Spinal cord (tissue), 10 donors: ENCODE data around the gene ATP10A. TPM values are rescaled to one million over a fixed set of nuclear protein-coding genes. Genes with fewer than 3 reads are reported as not detected.

ENCODE experiments used
- DNase-seq, 6 donors: peaks; one replicate each; pipeline versions ENCODE4 v3.0.0 to v3.0.0-alpha.2; 2013 to 2015; ENCODE audit warnings: low spot score in 6 of 6, low read depth in 4 of 6
- H3K27ac ChIP-seq: one replicate; pipeline ENCODE4 v1.5.1; 2013; ENCODE audit warnings: low read depth, low read length, control low read depth
- H3K27me3 ChIP-seq: one replicate; pipeline ENCODE4 v1.6.1; 2013; ENCODE audit warnings: low read length; ENCODE audit not compliant: control insufficient read depth, insufficient read depth
- H3K36me3 ChIP-seq: one replicate; pipeline ENCODE4 v1.6.1; 2013; ENCODE audit warnings: low read length; ENCODE audit not compliant: control insufficient read depth, insufficient read depth
- H3K4me1 ChIP-seq: one replicate; pipeline ENCODE4 v1.6.1; 2013; ENCODE audit warnings: low read length; ENCODE audit not compliant: control insufficient read depth, insufficient read depth
- H3K4me3 ChIP-seq: one replicate; pipeline ENCODE4 v1.5.1; 2013; ENCODE audit warnings: low read depth, low read length, control low read depth
- H3K9me3 ChIP-seq: one replicate; pipeline ENCODE4 v1.6.1; 2013; ENCODE audit warnings: low read length; ENCODE audit not compliant: control insufficient read depth, insufficient read depth
- WGBS: methylation state at CpG from one replicate; pipeline ENCODE4 v1.1.5; 2013; ENCODE audit warnings: missing lambda C conversion rate; ENCODE audit not compliant: insufficient coverage; 5-methylcytosine and 5-hydroxymethylcytosine counted together
- polyA plus RNA-seq, 2 donors: library from polyadenylated mRNA; unstranded; fragments of 120-200 nt; gene quantifications; one replicate each; pipeline ENCODE4 v1.2.1, GENCODE V29; 2013; ENCODE audit not compliant: insufficient read length in 2 of 2
- total RNA-seq, 2 donors: library from RNA; depleted of rRNA in 1 of 2; stranded (reverse); fragments of 120-200 nt in 1 of 2; fragments of >200 nt in 1 of 2; gene quantifications; one replicate each; pipeline versions ENCODE4 v1.2.3 to v1.2.4, GENCODE V29; 2013 to 2014
- donor health status: healthy.

The ATP10A gene
- total and polyA plus RNA-seq, 4 donors: 3.6 to 5.4 (median 4.4) TPM

DNA sequence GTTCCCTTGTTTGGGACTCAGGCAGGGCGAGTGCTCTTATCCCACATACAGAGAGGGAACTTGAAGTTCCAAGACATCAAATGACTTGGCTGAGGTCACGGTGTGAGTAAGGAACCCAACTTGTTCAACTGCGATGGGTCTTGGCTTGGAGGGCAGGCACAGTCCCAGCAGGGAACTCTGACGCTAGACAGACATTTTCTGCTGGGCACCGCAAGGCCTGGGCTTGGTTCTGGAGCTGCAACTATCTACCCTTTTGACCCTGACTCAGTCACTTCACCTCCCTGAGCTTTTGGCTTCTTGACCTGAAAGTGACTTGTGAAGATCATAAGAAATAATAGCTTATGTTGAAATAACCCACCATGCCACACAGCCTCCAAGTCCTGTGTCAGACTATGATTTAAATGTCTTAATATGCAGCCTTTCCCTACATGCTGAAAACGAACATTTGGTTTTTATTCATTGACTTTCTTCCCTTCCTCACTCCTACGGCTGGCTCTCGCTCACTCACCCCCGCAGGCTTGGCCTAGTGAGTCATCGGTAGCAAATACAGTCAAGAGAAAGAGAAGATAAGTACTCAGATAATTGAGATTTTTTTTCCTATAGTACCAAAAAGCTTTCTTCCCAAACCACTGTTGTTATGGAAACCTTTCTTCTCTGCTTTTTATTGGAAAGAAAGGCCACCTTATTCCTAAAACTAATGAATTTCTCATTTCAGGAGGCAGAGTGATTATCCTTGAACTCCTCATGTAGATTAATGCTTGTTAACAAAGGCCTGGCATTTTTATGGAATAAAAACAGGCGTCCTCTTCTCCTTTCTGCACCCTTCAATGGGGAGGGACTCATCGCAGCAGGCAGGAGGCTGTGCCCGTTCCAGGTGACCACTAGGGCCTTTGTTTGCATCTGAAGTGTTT, 178.4 kb downstream of the ATP10A start:
- Histone ChIP-seq H3K27ac (no peak overlapping the region), H3K27me3 (no peaks in the 10 kb centered on the region), H3K4me3 (no peak overlapping the region), H3K9me3 (no peaks in the 10 kb centered on the region), H3K4me1 (peaks cover 40% of the 10 kb centered on the region), H3K36me3 (no peaks in the 10 kb centered on the region)
- DNase-seq: peak in 3 of 6 donors; percentile 48 to 77 (median 77)
- WGBS: 51% methylated on average over 7 of the region's 13 CpGs

DNA sequence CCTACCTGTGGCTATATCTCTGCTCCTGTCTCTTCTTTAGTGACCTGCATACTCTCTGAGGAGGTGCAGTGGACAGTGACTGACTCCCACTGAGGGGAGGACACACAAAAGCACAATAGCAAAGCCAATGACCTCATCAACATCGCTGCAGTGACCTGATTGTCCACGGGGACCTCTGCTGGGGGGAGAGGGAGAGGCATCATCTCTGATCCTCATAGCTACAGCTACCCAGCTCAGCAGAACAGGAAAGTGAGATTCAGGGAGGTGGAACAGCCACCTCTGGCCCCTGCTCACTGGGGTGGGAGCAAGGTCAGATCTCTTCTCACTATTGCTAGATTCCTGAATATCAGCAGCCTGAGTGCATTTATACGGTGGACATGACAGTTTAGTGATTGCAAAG, 179.2 kb downstream of the ATP10A start:
- no peak for DNase-seq
- Histone ChIP-seq H3K27ac (no peak overlapping the region), H3K36me3 (peaks cover 3% of the 10 kb centered on the region), H3K27me3 (no peaks in the 10 kb centered on the region), H3K4me1 (peaks cover 40% of the 10 kb centered on the region), H3K9me3 (no peaks in the 10 kb centered on the region), H3K4me3 (no peak overlapping the region)
- WGBS: 71% methylated on average over 1 of the region's 3 CpGs

DNA sequence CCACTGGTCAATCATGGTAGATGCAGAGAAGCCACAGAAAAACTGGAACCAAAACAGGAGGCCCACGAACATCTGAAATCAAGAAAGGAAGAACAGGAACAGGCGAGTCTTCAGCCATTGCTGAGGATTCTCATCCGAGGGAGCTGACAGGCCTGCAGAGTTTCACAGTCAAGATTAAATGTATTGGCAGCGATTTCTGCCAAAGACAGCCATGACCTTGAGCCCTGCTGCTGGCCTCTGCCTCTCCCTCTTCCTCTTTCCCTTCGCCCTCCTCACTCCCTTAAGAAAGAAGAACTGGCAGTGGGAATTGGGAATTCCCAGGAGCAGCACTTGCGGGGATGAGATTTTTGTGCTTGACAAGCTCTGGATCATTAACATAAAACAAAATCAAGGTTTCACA, 179.7 kb downstream of the ATP10A start:
- Histone ChIP-seq H3K4me3 (no peak overlapping the region), H3K27ac (no peak overlapping the region), H3K9me3 (no peaks in the 10 kb centered on the region), H3K36me3 (peaks cover 3% of the 10 kb centered on the region), H3K4me1 (peaks cover 40% of the 10 kb centered on the region), H3K27me3 (no peaks in the 10 kb centered on the region)
- 83% methylated on average over 3 of the region's 6 CpGs for WGBS
- DNase-seq: no peak

DNA sequence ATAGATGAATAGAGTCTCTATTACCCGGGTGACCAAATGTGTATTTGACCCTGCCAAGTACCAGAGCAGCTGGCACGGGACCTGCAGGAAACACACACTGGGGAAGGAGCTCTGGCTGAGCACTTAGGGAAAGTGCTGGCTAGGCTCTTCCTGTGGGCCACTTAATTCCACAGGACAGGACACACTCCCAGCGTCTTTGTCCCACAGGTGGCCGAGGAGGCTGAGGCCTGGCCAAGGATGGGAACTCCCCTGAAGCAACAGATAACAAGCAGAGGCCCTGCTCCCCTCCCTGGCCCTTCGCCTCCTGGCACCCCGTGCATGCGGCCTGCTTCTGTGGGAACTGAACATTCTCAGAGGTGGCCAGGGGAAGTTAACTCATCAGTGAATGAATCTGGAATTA, 180.8 kb downstream of the ATP10A start:
- WGBS: 33% methylated on average over 5 of the region's 7 CpGs
- Histone ChIP-seq H3K36me3 (peaks cover 3% of the 10 kb centered on the region), H3K4me1 (peaks cover 40% of the 10 kb centered on the region), H3K9me3 (no peaks in the 10 kb centered on the region), H3K27me3 (no peaks in the 10 kb centered on the region), H3K27ac (no peak overlapping the region), H3K4me3 (no peak overlapping the region)
- peak in 1 of 6 donors; percentile 55 for DNase-seq

DNA sequence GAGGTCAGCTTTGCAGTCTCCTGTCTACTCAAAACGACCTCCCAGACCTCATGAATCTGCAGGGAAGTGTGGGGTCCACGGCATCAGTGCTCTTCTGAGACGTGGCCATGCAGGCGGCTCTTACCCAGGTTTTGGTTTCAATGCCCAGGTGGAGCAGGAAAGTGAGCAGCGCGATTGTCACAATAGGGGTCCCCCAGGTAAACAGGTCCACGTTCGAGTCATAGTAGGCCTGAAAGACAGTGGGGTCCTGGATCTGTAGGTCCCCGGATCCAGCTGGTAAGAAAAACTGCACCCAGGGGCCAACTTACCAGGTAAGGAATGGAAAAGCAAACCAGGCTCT, 182.5 kb downstream of the ATP10A start:
- 94% methylated on average over 9 of the region's 9 CpGs for WGBS
- Histone ChIP-seq H3K36me3 (peaks cover 3% of the 10 kb centered on the region), H3K27ac (no peak overlapping the region), H3K27me3 (no peaks in the 10 kb centered on the region), H3K9me3 (no peaks in the 10 kb centered on the region), H3K4me1 (peaks cover 32% of the 10 kb centered on the region), H3K4me3 (no peak overlapping the region)
- DNase-seq: no peak

DNA sequence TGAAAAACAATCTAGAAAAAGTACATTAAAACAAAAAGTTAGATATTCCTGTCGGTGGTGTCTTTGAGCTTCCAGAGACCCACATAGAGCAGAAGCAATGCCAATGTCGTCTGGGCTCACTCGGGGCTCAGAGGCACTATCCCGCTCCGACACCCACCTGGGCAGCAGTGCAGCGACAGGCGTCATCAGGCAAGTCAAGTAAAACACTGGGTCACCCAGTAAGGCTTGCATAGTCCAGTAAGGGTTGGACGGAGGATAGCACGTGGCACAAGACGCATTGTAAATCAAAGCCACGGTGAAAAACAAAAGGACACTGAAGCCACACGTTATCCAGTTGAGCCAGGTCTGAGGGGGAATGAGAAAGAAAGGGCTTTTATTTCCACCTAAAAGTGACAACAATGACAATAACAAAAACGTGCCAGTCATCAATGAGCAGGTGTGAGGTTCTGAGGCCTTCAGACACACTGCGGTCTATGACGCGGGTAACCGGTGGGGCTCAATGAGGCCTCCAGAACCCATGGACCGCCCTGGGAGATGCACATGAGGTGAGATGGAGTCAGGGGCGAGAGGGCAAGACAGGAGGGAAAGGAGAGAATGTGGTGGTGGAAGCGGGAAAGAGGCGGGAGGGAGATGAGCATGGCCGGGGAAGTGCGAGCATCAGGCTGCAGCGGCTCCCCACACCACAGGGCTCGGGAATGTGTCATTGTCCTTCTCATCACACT, 183.0 kb downstream of the ATP10A start:
- H3K27ac ChIP-seq: no peak overlapping the region
- H3K4me3 ChIP-seq: no peak overlapping the region
- 88% methylated on average over 19 of the region's 25 CpGs for WGBS
- H3K36me3 ChIP-seq: peaks cover 3% of the 10 kb centered on the region
- H3K27me3 ChIP-seq: no peaks in the 10 kb centered on the region
- H3K9me3 ChIP-seq: no peaks in the 10 kb centered on the region
- H3K4me1 ChIP-seq: peaks cover 28% of the 10 kb centered on the region
- no peak for DNase-seq

DNA sequence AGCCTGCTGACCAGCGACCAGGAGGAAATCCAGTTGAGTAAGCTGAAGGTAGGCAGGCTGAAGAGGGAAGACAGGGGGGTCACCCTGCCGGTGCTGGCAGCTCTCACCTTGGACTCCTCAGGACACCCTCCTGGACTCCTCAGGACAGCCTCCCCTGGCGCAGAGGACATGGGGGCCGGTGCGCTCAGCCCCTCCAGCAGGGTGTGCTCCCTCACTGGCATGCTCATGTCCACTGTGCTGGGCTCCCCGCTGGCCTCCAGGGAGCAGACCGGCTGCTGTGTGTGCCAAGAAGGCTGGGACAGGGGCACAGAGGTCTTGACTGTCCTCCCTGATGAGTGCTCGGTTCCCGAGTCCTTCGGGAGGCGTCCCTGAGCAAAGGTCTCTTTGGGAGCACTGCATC, 183.6 kb downstream of the ATP10A start:
- H3K36me3 ChIP-seq: peaks cover 3% of the 10 kb centered on the region
- H3K4me3 ChIP-seq: no peak overlapping the region
- DNase-seq: no peak
- H3K9me3 ChIP-seq: no peaks in the 10 kb centered on the region
- H3K27me3 ChIP-seq: no peaks in the 10 kb centered on the region
- 92% methylated on average over 9 of the region's 11 CpGs for WGBS
- peaks cover 27% of the 10 kb centered on the region for H3K4me1 ChIP-seq
- no peak overlapping the region for H3K27ac ChIP-seq

DNA sequence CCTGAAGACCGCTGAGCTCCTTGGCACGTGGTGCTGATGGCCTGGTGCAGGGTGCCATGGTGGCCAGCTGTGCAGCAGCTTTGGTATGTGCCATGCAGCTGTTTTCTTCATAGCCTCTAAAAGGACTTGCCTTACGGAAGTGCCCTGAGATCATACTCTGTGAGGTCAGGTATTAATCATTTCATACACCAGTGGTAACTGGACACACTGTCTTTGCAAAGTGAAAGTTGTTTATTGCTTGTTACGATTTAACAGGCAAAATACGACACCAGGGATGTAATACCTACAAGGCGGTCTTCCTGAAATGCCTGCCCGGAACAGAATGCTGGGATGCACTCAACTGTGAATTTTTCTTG, 184.6 kb downstream of the ATP10A start:
- no peak for DNase-seq
- peaks cover 3% of the 10 kb centered on the region for H3K36me3 ChIP-seq
- no peaks in the 10 kb centered on the region for H3K9me3 ChIP-seq
- WGBS: 96% methylated on average over 6 of the region's 7 CpGs
- no peak overlapping the region for H3K27ac ChIP-seq
- no peak overlapping the region for H3K4me3 ChIP-seq
- peaks cover 23% of the 10 kb centered on the region for H3K4me1 ChIP-seq
- no peaks in the 10 kb centered on the region for H3K27me3 ChIP-seq

DNA sequence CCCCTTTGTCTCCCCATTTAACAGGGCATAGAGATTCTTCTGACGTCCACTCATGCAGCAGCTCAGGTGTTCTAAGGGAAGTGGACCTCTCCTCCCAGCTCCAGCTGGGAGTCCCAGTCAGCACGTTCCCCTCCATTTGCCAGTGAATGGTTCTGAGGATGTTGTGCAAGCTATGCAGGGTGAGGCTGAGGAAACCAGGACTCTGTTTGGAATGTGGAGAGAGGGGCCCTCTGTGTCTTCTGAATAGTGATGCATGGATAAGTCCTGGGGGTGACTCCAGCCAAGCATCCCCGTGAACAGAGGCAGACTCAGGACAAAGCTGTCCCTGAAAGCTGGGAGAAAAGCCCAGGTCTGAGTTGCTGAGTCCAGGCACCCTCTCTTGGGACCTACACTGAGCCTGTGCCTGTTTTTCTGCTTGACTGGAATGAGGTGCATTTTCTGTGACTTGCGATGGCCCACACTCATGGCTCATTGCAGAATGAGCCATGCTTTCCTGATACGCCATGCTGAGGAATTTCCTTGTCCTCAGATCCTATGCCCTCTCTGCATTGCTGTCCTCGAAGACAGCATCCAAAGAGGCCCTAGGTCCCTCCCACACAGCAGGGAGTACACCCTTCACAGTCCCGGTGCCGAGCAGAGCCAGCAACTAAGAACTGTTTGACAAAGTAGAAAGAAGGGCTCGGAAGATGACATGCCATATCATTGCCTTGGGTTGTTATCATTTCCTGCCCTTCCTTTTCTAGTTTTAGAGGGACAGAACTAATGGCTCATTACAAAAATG, 185.2 kb downstream of the ATP10A start:
- H3K9me3 ChIP-seq: no peaks in the 10 kb centered on the region
- no peak for DNase-seq
- no peaks in the 10 kb centered on the region for H3K27me3 ChIP-seq
- no peak overlapping the region for H3K4me3 ChIP-seq
- WGBS: 60% methylated on average over 8 of the region's 9 CpGs
- no peak overlapping the region for H3K27ac ChIP-seq
- peaks cover 3% of the 10 kb centered on the region for H3K36me3 ChIP-seq
- H3K4me1 ChIP-seq: peaks cover 18% of the 10 kb centered on the region
